Activated naive CD4-positive, alpha-beta T cell (primary cell): ENCODE data around the gene ST7.

Experiments
- DNase-seq, 4 experiments: peaks; one replicate each; lab custom pipeline; 2025; lab: John Stamatoyannopoulos, UW

Gene ST7

GRCh38 chr7:117273814-117274225 is 320.5 kb downstream of the ST7 start:
- no peak for DNase-seq

- DNase-seq, result no peak
Measured at GRCh38 chr7:117274951-117275350, 321.6 kb downstream of the ST7 start.

- no peak for DNase-seq
Measured at GRCh38 chr7:117277576-117277975, 324.3 kb downstream of the ST7 start.

GRCh38 chr7:117278040-117278439 is 324.7 kb downstream of the ST7 start:
- no peak for DNase-seq

GRCh38 chr7:117279203-117279602 is 325.9 kb downstream of the ST7 start:
- DNase-seq, result no peak
